H1 (cell line): ENCODE measurements around the gene SPACA7. TPM values are rescaled to one million over a fixed set of nuclear protein-coding genes. Genes with fewer than 3 reads are reported as not detected.
A peak's percentile ranks its signal among the peaks of the same experiment; 100 is the strongest.

Source experiments
- CTCF ChIA-PET: fragments of 300-600 bp; sonication (Branson Sonifier 250); formaldehyde crosslinking; loops from one replicate; lab custom pipeline; 2021; ENCODE audit not compliant: partially characterized antibody; lab: Charles Lee
- POLR2A ChIA-PET: fragments of 300-600 bp; sonication (Branson Sonifier 250); formaldehyde crosslinking; loops from one replicate; lab custom pipeline; 2021; ENCODE audit warnings: inconsistent platforms; ENCODE audit not compliant: partially characterized antibody; lab: Charles Lee
- DNase-seq, 2 experiments: peaks; one replicate each; pipeline versions ENCODE4 v3.0.0 to v3.0.0-alpha.2; 2010 to 2022; ENCODE audit warnings: low spot score in 2 of 2, low read depth in 1 of 2, mixed read lengths in 1 of 2
- FAIRE-seq: peaks from 2 replicates; lab custom pipeline; 2011; peaks lifted over from hg19 to GRCh38; lab: Jason Lieb, UNC
- H2AFZ ChIP-seq: 2 replicates; pipeline ENCODE4 v1.8.1; 2012; ENCODE audit warnings: low read length, inconsistent platforms
- H2AK5ac ChIP-seq: 2 replicates; pipeline ENCODE4 v1.6.1; 2013; ENCODE audit warnings: low read depth, low read length
- H2BK120ac ChIP-seq: replicated peaks from 2 replicates; pipeline ENCODE3; 2013; ENCODE audit warnings: low read depth, low read length, inconsistent platforms
- H2BK12ac ChIP-seq: 2 replicates; pipeline ENCODE4 v1.6.1; 2013; ENCODE audit warnings: low read depth, low read length
- H2BK15ac ChIP-seq: 2 replicates; pipeline ENCODE4 v1.6.1; 2013; ENCODE audit warnings: low read length
- H2BK20ac ChIP-seq: 2 replicates; pipeline ENCODE4 v1.6.1; 2013; ENCODE audit warnings: low read length
- H2BK5ac ChIP-seq: 2 replicates; pipeline ENCODE4 v1.6.1; 2013; ENCODE audit warnings: low read depth, low read length
- H3K14ac ChIP-seq: 2 replicates; pipeline ENCODE4 v1.6.1; 2013; ENCODE audit warnings: inconsistent platforms; ENCODE audit not compliant: insufficient read length
- H3K18ac ChIP-seq: 2 replicates; pipeline ENCODE4 v1.6.1; 2013; ENCODE audit warnings: low read length; ENCODE audit errors: extremely low read depth
- H3K23ac ChIP-seq: 2 replicates; pipeline ENCODE4 v1.6.1; 2013; ENCODE audit warnings: inconsistent platforms; ENCODE audit not compliant: insufficient read length
- H3K23me2 ChIP-seq: 2 replicates; pipeline ENCODE4 v1.6.1; 2013; ENCODE audit warnings: low read depth, low read length
- H3K27ac ChIP-seq: 2 replicates; pipeline ENCODE4 v1.6.1; 2011; ENCODE audit warnings: low read depth, low read length, inconsistent platforms
- H3K27me3 ChIP-seq, 4 experiments: replicated peaks in 1 of 4; 1 replicate in 1 of 4; 2 replicates in 3 of 4; pipeline versions ENCODE4 v1.6.1 to v1.8.1; 2011 to 2013; ENCODE audit warnings: low read length in 3 of 4, mild to moderate bottlenecking in 3 of 4, inconsistent platforms in 2 of 4, mixed read lengths in 2 of 4, moderate library complexity in 1 of 4; ENCODE audit not compliant: control insufficient read depth in 3 of 4, insufficient read depth in 3 of 4; ENCODE audit errors: extremely low read depth in 1 of 4
- H3K36me3 ChIP-seq, 4 experiments: 2 replicates each; pipeline versions ENCODE4 v1.6.1 to v1.8.1; 2011 to 2013; ENCODE audit warnings: mild to moderate bottlenecking in 4 of 4, low read length in 3 of 4, moderate library complexity in 2 of 4, control low read depth in 1 of 4, inconsistent platforms in 1 of 4; ENCODE audit not compliant: insufficient read depth in 4 of 4, control insufficient read depth in 2 of 4
- H3K4ac ChIP-seq: replicated peaks from 2 replicates; pipeline ENCODE3; 2013; ENCODE audit warnings: low read length, low read depth, mixed read lengths, inconsistent platforms; ENCODE audit not compliant: insufficient read length
- H3K4me1 ChIP-seq, 4 experiments: replicated peaks in 1 of 4; 1 replicate in 1 of 4; 2 replicates in 3 of 4; pipeline versions ENCODE4 v1.6.1 to v1.8.1; 2011 to 2013; ENCODE audit warnings: low read length in 3 of 4, inconsistent platforms in 2 of 4, mixed read lengths in 1 of 4; ENCODE audit not compliant: insufficient read depth in 4 of 4, control insufficient read depth in 3 of 4
- H3K4me2 ChIP-seq, 2 experiments: 2 replicates each; pipeline versions ENCODE4 v1.6.1 to v1.8.1; 2011 to 2013; ENCODE audit warnings: low read depth in 2 of 2, low read length in 2 of 2, control low read depth in 1 of 2, inconsistent platforms in 1 of 2, mild to moderate bottlenecking in 1 of 2; ENCODE audit not compliant: insufficient read depth in 1 of 2
- H3K4me3 ChIP-seq, 4 experiments: fragments of 200-600, 300-600 bp in 1 of 4; sonication (generic), shearing (Covaris generic), sonication (Bioruptor Twin) in 1 of 4; 2 replicates each; pipeline versions ENCODE4 v1.5.1 to v1.8.1; 2011 to 2016; ENCODE audit warnings: low read length in 4 of 4, low read depth in 3 of 4, control low read depth in 2 of 4, inconsistent platforms in 2 of 4, mild to moderate bottlenecking in 2 of 4, mixed read lengths in 1 of 4, moderate library complexity in 1 of 4; ENCODE audit not compliant: insufficient read depth in 2 of 4; ENCODE audit errors: extremely low read depth in 1 of 4
- H3K56ac ChIP-seq: replicated peaks from 2 replicates; pipeline ENCODE3; 2013; ENCODE audit warnings: low read depth, mild to moderate bottlenecking, mixed read lengths, low read length, inconsistent platforms; ENCODE audit not compliant: insufficient read length
- H3K79me1 ChIP-seq: 2 replicates; pipeline ENCODE4 v1.6.1; 2013; ENCODE audit warnings: low read depth, low read length, control low read depth
- H3K79me2 ChIP-seq, 2 experiments: 2 replicates each; pipeline versions ENCODE4 v1.6.1 to v1.8.1; 2012 to 2013; ENCODE audit warnings: low read length in 2 of 2, mild to moderate bottlenecking in 2 of 2, inconsistent platforms in 1 of 2; ENCODE audit not compliant: insufficient read depth in 2 of 2, control insufficient read depth in 1 of 2
- H3K9ac ChIP-seq, 4 experiments: replicated peaks in 1 of 4; 1 replicate in 1 of 4; 2 replicates in 3 of 4; pipeline versions ENCODE4 v1.6.1 to v1.8.1; 2011 to 2013; ENCODE audit warnings: low read depth in 3 of 4, low read length in 3 of 4, control low read depth in 2 of 4, mild to moderate bottlenecking in 2 of 4, moderate library complexity in 2 of 4, inconsistent platforms in 1 of 4; ENCODE audit errors: extremely low read depth in 1 of 4
- H3K9me3 ChIP-seq, 2 experiments: 2 replicates each; pipeline versions ENCODE4 v1.6.1 to v1.8.1; 2012 to 2013; ENCODE audit warnings: mild to moderate bottlenecking in 2 of 2, moderate library complexity in 2 of 2, control low read depth in 1 of 2, inconsistent platforms in 1 of 2, low read depth in 1 of 2, low read length in 1 of 2, mixed read lengths in 1 of 2; ENCODE audit not compliant: insufficient read depth in 2 of 2
- H4K20me1 ChIP-seq, 2 experiments: replicated peaks in 1 of 2; 2 replicates each; pipeline versions ENCODE3 to v1.8.1; 2011 to 2013; ENCODE audit warnings: inconsistent platforms in 2 of 2, low read length in 2 of 2, mild to moderate bottlenecking in 1 of 2; ENCODE audit not compliant: insufficient read depth in 2 of 2, control insufficient read depth in 1 of 2
- H4K5ac ChIP-seq: 2 replicates; pipeline ENCODE4 v1.6.1; 2013; ENCODE audit warnings: low read length, low read depth, mixed read lengths, inconsistent platforms; ENCODE audit not compliant: insufficient read length
- H4K8ac ChIP-seq: 2 replicates; pipeline ENCODE4 v1.8.0; 2013; ENCODE audit warnings: mild to moderate bottlenecking, moderate library complexity, low read length, inconsistent platforms; ENCODE audit not compliant: insufficient read depth; ENCODE audit errors: extremely low read depth
- H4K91ac ChIP-seq: replicated peaks from 2 replicates; pipeline ENCODE3; 2013; ENCODE audit warnings: low read length, mixed read lengths, inconsistent platforms; ENCODE audit not compliant: insufficient read length
- CREB1 ChIP-seq: IDR thresholded peaks from 2 replicates; pipeline ENCODE4 v1.6.1; 2012; ENCODE audit warnings: inconsistent platforms
- CTBP2 ChIP-seq: IDR thresholded peaks from 2 replicates; pipeline ENCODE4 v1.7.0; 2011; ENCODE audit warnings: borderline replicate concordance, mild to moderate bottlenecking, moderate library complexity, mixed read lengths, low read length; ENCODE audit not compliant: insufficient read depth, insufficient read length
- GABPA ChIP-seq: IDR thresholded peaks from 2 replicates; pipeline ENCODE4 v1.6.1; 2011; ENCODE audit warnings: mild to moderate bottlenecking, low read length, moderate library complexity, borderline replicate concordance; ENCODE audit not compliant: insufficient read depth
- JUND ChIP-seq: IDR thresholded peaks from 2 replicates; pipeline ENCODE4 v1.6.1; 2011; ENCODE audit warnings: mild to moderate bottlenecking, improper control_type of control experiment, low read length
- KDM4A ChIP-seq: IDR thresholded peaks from one replicate; pipeline ENCODE4 v1.7.1; 2012; ENCODE audit warnings: low read depth, mild to moderate bottlenecking, moderate library complexity, low read length, inconsistent platforms; ENCODE audit not compliant: severe bottlenecking
- KDM5A ChIP-seq: fragments of 200-600 bp; IDR thresholded peaks from 2 replicates; pipeline ENCODE4 v1.7.1; 2012; ENCODE audit warnings: mild to moderate bottlenecking, low read length, inconsistent platforms, mixed read lengths
- PHF8 ChIP-seq: fragments of 200-600 bp; sonication (generic); conservative IDR thresholded peaks from 2 replicates; pipeline ENCODE4 v1.7.1; 2012; ENCODE audit warnings: low read depth, mild to moderate bottlenecking, inconsistent platforms, low read length, moderate library complexity
- SIN3A ChIP-seq, 2 experiments: IDR thresholded peaks in 1 of 2; conservative IDR thresholded peaks in 1 of 2; 2 replicates each; pipeline ENCODE4 v1.6.1; 2011 to 2012; ENCODE audit warnings: low read length in 2 of 2, improper control_type of control experiment in 1 of 2, low read depth in 1 of 2, mild to moderate bottlenecking in 1 of 2
- SIX5 ChIP-seq: IDR thresholded peaks from 2 replicates; pipeline ENCODE4 v1.6.1; 2011; ENCODE audit warnings: mild to moderate bottlenecking, low read depth, low read length
- SP1 ChIP-seq: IDR thresholded peaks from 2 replicates; pipeline ENCODE4 v1.6.1; 2011; ENCODE audit warnings: low read depth, low read length
- SP2 ChIP-seq: IDR thresholded peaks from 2 replicates; pipeline ENCODE4 v1.6.1; 2012; ENCODE audit warnings: mild to moderate bottlenecking, low read length, inconsistent platforms
- SUZ12 ChIP-seq: fragments of 200-600 bp; sonication (generic); IDR thresholded peaks from 2 replicates; pipeline ENCODE4 v1.6.1; 2012; ENCODE audit warnings: mild to moderate bottlenecking, inconsistent platforms, low read length, moderate library complexity, mixed read lengths
- TAF1 ChIP-seq: IDR thresholded peaks from 2 replicates; pipeline ENCODE4 v1.6.1; 2011; ENCODE audit warnings: mild to moderate bottlenecking, low read depth, low read length
- ZNF274 ChIP-seq: IDR thresholded peaks from 2 replicates; pipeline ENCODE4 v1.7.0; 2012; ENCODE audit warnings: low read length, borderline replicate concordance; ENCODE audit errors: extremely low read depth
- WGBS, 2 experiments: shearing (Covaris generic) in 1 of 2; methylation state at CpG; one replicate each; pipeline versions ENCODE4 v1.1.6 to v1.1.7; 2013 to 2015; ENCODE audit warnings: low lambda C conversion rate in 2 of 2, mixed read lengths in 2 of 2, inconsistent platforms in 1 of 2, low coverage in 1 of 2, missing lambda C conversion rate in 1 of 2; ENCODE audit not compliant: insufficient replicate concordance in 2 of 2, insufficient coverage in 1 of 2, insufficient read length in 1 of 2; ENCODE audit errors: extremely low coverage in 1 of 2, missing lambda C conversion rate in 1 of 2; 5-methylcytosine and 5-hydroxymethylcytosine counted together
- polyA plus RNA-seq, 7 experiments: library from polyadenylated mRNA; depleted of rRNA in 3 of 7; stranded (reverse) in 5 of 7; unstranded in 2 of 7; fragments of >200 nt in 5 of 7; fragments of 200-250 nt in 2 of 7; gene quantifications; 1 replicate in 5 of 7; 2 replicates in 1 of 7; 4 replicates in 1 of 7; pipeline versions ENCODE4 v1.2.1 to v1.2.3, GENCODE V29; 2011 to 2013; ENCODE audit warnings: missing spikeins in 2 of 7, mixed read lengths in 2 of 7
- total RNA-seq: library from RNA; stranded (reverse); fragmentation: NEBNext Ultra II Directional; extraction: Animal tissue kit (Norgen Biotek cat#: 25700); gene quantifications from 2 replicates; pipeline ENCODE4 v1.2.1, GENCODE V29; 2021

SPACA7 gene
- total and polyA plus RNA-seq, 2 of the 8 experiments (the other 6 are each of a cell fraction or from before 2014, with no cell fraction given), result not detected

DNA sequence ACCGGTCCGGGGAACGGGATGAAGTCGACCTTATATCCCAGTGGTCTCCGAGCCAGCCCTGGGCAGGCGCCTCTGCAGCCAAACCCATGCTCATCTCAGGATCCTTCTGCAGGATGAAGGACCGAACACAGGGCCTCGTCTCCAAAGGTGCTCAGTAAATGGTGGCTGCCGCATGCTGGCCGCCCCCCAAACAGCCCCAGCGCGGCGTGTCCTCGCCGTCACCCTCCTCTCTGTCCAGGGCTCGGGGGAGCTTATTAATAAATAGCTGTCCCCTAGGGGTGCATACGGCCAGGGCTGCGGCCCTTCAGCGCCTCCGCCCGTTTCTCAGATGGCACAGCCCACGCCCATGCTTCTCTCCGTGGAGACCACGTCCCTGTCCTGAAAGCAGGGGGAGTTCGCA is 32.6 kb upstream of the SPACA7 start:
- Histone ChIP-seq H2BK5ac (no peak overlapping the region), H3K4me3 (no peak overlapping the region), H3K4me2 (no peak overlapping the region), H3K14ac (no peak overlapping the region), H3K27me3 (peaks cover 0 to 24% (median 10%) of the 10 kb centered on the region in 4 experiments; a peak in 4 of 7 replicates), H3K36me3 (no peaks in the 10 kb centered on the region), H4K20me1 (no peaks in the 10 kb centered on the region), H3K18ac (no peak overlapping the region), H3K79me1 (no peaks in the 10 kb centered on the region), H3K23ac (no peak overlapping the region), H4K8ac (no peak overlapping the region), H2AK5ac (0 out of 2 replicates have a peak overlapping the region, but pooled peaks have one; percentile 17), H3K56ac (no peak overlapping the region), H2AFZ (no peak overlapping the region), H3K4ac (no peak overlapping the region), H3K9me3 (no peaks in the 10 kb centered on the region), H3K27ac (no peak overlapping the region), H3K4me1 (peaks cover 4 to 23% (median 15%) of the 10 kb centered on the region in 4 experiments), H3K9ac (no peak overlapping the region), H3K79me2 (no peaks in the 10 kb centered on the region), H2BK15ac (0 out of 2 replicates have a peak overlapping the region, but pooled peaks have one; percentile 72), H2BK120ac (no peak overlapping the region), H2BK20ac (no peak overlapping the region), H3K23me2 (no peaks in the 10 kb centered on the region; the same call in 1 of the 2 replicates), H2BK12ac (peak overlapping the region; percentile 62; the same call in 1 of the 2 replicates), H4K5ac (no peak overlapping the region), H4K91ac (no peak overlapping the region)
- POLR2A ChIA-PET, result no interaction called here
- FAIRE-seq (no peak), DNase-seq (no peak)
- CTCF ChIA-PET, result interaction anchor here (0.5 kb wide), 1 partner anchor 241 kb away, joined by 3 read pairs; no protein-coding TSS in a partner anchor
- WGBS, 2 experiments, result 86% methylated on average over 22 of the region's 25 CpGs; no CpG with 5 or more reads in 1 of the 2 experiments
- TF ChIP-seq JUND (no peak), SUZ12 (no peak), GABPA (no peak), CREB1 (no peak), PHF8 (no peak), SP2 (no peak), KDM5A (no peak), CTBP2 (no peak), SP1 (no peak), KDM4A (no peak), ZNF274 (no peak), SIX5 (no peak), TAF1 (no peak), SIN3A (conservative IDR thresholded peaks at IDR 0.05 in 1 of 2, IDR thresholded peaks at IDR 0.05 in 1 of 2; ENCODE audit: low read depth in 1 of 2, low read length in 2 of 2) (no peak)
